ENCODE results near the gene KIAA1671. TPM values are rescaled to one million over a fixed set of nuclear protein-coding genes. Genes with fewer than 3 reads are reported as not detected.

KIAA1671 gene
- total RNA-seq, 2 experiments from 2014 or later, result 25.4 to 27.0 TPM

DNA sequence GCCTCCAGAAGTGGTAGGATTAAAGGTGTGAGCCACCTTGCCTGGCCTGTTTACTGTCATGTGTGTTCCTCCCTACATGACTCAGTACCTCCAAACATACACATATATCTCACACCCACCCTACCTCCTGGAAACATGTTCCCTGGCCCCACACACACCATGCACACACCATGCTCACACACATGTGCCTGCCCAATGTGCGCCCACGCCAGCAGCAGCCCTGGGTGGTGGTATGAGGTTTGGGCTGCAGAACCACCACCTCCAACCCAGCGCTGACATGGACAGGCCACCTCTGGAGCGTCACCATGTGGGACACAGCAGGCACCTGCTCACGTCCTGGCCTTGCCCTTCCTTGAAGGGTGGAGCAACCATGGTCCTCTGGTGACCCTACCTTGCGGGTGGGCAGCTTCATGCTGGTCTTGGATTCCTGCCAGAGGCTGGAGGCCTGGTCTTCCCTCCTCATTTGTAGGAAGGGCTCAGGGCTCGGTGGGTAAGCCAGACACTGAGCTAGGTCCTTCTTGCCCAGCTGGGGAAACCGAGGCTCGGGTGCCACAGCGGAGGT lies 37.9 kb downstream of the KIAA1671 start:
- CTCF ChIA-PET, result interaction anchor here (0.8 to 2.0 kb wide), 2 partner anchors 15 to 43 kb away, joined by 3 to 4 read pairs; no protein-coding TSS in a partner anchor

GRCh38 chr22:24992946-24993345 lies 40.4 kb downstream of the KIAA1671 start:
- no peak overlapping the region for H3K4me3 Mint-ChIP-seq
- POLR2A ChIA-PET, result no interaction called here
- H3K27ac Mint-ChIP-seq, result peak overlapping the region; percentile 91
- H3K9me3 Mint-ChIP-seq, result no peaks in the 10 kb centered on the region
- peaks cover 75% of the 10 kb centered on the region for H3K4me1 Mint-ChIP-seq
- peaks cover 4% of the 10 kb centered on the region for H3K27me3 Mint-ChIP-seq
- CTCF ChIA-PET, result no interaction called here
- no peaks in the 10 kb centered on the region for H3K36me3 Mint-ChIP-seq (ENCODE audit: low read depth)
- no peak for DNase-seq

More for the DNA sequence above, 37.9 kb downstream of the KIAA1671 start:
- Mint-ChIP-seq H3K27me3 (peaks cover 5% of the 10 kb centered on the region), H3K4me1 (peaks cover 74% of the 10 kb centered on the region), H3K36me3 (ENCODE audit: low read depth) (peaks cover 2% of the 10 kb centered on the region), H3K27ac (peak overlapping the region; percentile 14), H3K9me3 (no peaks in the 10 kb centered on the region), H3K4me3 (no peak overlapping the region)
- POLR2A ChIA-PET, result no interaction called here
- no peak for DNase-seq

DNA sequence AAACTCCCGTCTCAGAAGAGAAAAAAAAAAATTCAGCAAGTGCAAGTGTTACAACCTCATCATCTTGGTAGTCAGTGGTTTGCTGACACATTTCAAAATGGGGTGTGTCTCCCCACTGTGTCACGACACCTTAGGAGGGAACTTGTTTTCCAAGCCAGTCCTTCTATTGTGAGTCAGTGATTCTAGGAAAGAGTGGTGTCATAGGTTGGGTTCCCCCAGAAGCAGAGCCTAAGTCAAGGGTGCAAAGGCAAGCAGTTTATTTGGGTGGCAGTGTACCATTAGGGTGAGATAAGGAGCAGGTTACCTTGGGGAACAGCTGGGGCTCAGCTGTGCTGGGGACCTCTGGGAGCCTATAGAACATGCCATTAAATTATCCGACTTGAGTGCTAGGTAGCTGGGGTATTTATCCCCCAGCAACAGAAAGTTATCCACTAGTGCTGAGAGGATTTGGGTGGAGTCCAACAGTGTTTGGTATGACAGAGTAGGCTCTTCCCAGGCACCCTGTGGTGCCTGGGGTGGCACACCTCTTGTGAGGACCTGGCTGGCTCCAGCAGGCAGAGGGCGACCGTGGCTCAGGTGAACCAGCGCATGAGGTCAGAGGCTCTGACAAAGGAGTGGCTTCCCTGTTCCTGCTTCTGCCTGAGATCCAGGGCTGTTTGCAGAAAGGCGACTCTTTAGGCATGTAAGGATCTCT lies 41.7 kb downstream of the KIAA1671 start:
- Mint-ChIP-seq H3K4me1 (peaks cover 65% of the 10 kb centered on the region), H3K27ac (peak overlapping the region; percentile 91), H3K4me3 (peak overlapping the region; percentile 5), H3K36me3 (ENCODE audit: low read depth) (no peaks in the 10 kb centered on the region), H3K9me3 (no peaks in the 10 kb centered on the region), H3K27me3 (peaks cover 4% of the 10 kb centered on the region)
- DNase-seq, result peak; percentile 67
- ChIA-PET POLR2A (no interaction called here), CTCF (interaction anchor here (1.0 to 1.5 kb wide), 2 partner anchors 11 to 60 kb away, joined by 3 to 4 read pairs; no protein-coding TSS in a partner anchor)

GRCh38 chr22:24995649-24996180 lies 43.2 kb downstream of the KIAA1671 start:
- Mint-ChIP-seq H3K4me1 (peaks cover 55% of the 10 kb centered on the region), H3K9me3 (no peaks in the 10 kb centered on the region), H3K36me3 (ENCODE audit: low read depth) (no peaks in the 10 kb centered on the region), H3K27ac (peak overlapping the region; percentile 70), H3K4me3 (no peak overlapping the region), H3K27me3 (peaks cover 4% of the 10 kb centered on the region)
- no peak for DNase-seq
- POLR2A ChIA-PET, result no interaction called here
- CTCF ChIA-PET, result interaction anchor here (1.3 to 1.5 kb wide), 2 partner anchors 13 to 54 kb away, joined by 4 read pairs; no protein-coding TSS in a partner anchor

DNA sequence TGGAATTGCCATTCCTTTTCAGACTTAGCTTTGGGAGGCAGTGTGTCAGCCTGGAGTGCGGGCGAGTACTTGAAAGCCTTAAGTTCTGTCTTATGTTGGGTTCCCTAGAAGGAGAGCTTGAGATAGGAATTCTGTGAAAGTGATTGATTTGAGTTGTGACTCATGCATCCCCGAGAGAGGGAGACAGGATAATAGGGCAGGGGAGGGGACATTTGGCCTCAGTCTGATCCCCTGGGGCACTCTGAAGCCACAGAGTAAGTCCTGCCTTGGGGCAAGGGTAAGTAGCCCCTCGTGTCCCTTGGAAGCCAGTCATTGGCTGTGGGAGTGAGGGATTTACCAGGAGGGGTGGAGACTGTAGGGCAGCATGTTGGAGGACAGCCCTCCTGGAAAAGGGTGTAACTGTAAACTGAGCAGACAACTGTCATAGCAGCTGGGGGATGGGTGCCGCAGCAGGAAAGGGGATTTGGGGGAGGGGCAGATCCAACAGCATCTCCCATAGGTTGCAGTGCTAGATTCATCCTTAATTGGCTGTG lies 44.0 kb downstream of the KIAA1671 start:
- peaks cover 4% of the 10 kb centered on the region for H3K9me3 Mint-ChIP-seq
- H3K4me1 Mint-ChIP-seq, result peaks cover 57% of the 10 kb centered on the region
- ChIA-PET POLR2A (no interaction called here), CTCF (no interaction called here)
- no peak overlapping the region for H3K27ac Mint-ChIP-seq
- DNase-seq, result no peak
- peaks cover 4% of the 10 kb centered on the region for H3K36me3 Mint-ChIP-seq (ENCODE audit: low read depth)
- peaks cover 4% of the 10 kb centered on the region for H3K27me3 Mint-ChIP-seq
- no peak overlapping the region for H3K4me3 Mint-ChIP-seq

GRCh38 chr22:24997023-24997422 lies 44.5 kb downstream of the KIAA1671 start:
- POLR2A ChIA-PET, result no interaction called here

DNA sequence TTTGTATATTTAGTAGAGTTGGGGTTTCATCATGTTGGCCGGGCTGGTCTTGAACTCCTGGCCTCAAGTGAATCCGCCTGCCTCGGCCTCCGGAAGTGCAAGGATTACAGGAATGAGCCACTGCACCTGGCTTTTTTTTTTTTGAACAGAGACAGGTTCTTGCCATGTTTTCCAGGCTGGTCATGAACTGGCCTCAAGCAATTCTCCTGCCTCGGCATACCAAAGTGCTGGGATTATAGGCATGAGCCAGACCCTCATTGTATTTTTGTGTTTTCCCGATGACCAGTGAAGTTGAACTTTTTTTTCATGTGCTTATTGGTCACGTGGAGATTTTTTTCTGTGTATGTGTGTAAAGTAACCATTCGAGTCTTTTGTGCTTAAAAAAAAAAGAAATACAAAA lies 48.2 kb downstream of the KIAA1671 start:
- H3K9me3 Mint-ChIP-seq, result peaks cover 16% of the 10 kb centered on the region
- CTCF ChIA-PET, result no interaction called here
- H3K36me3 Mint-ChIP-seq (ENCODE audit: low read depth), result peaks cover 14% of the 10 kb centered on the region
- peaks cover 40% of the 10 kb centered on the region for H3K4me1 Mint-ChIP-seq
- no peak for DNase-seq
- POLR2A ChIA-PET, result no interaction called here
- no peak overlapping the region for H3K27ac Mint-ChIP-seq
- H3K4me3 Mint-ChIP-seq, result no peak overlapping the region
- peaks cover 4% of the 10 kb centered on the region for H3K27me3 Mint-ChIP-seq

More at GRCh38 chr22:24997023-24997422, 44.5 kb downstream of the KIAA1671 start:
- Mint-ChIP-seq H3K27me3 (peaks cover 4% of the 10 kb centered on the region), H3K4me1 (peaks cover 55% of the 10 kb centered on the region), H3K27ac (no peak overlapping the region), H3K36me3 (ENCODE audit: low read depth) (peaks cover 4% of the 10 kb centered on the region), H3K9me3 (peaks cover 5% of the 10 kb centered on the region), H3K4me3 (no peak overlapping the region)
- CTCF ChIA-PET, result no interaction called here
- DNase-seq, result no peak

DNA sequence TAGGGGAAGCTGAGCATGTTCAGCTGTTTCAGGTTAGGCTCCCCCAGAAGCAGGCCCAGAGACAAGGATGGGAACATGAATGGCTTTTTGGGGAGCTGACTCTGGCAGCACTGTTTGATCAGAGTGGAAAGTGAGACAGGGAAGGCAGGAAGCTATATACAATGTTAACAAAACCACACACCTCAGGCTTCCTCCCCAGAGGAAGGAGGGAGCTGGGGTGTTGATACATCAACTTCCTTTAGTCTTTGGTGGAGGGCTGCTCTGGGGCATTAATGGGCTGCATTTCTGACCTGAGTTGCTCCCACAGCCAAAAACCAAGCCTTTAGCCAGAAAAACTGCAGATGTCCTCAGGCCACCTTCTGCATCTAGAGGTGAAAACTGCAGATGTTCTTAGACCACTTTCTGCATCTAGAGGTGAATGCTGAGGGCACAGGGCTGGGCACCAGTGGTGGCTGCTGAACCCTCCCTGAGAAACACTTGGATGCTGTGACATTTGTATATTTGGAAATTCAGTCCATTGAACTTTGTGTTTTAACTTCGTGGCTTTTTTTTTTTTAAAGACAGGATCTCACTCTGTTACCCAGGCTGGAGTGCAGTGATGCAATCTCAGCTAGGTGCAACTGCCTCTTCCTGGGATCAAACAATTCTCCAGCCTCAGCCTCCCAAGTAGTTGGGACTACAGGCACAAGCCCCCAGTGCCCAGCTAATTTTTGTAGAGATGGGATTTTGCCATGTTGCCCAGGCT lies 49.9 kb downstream of the KIAA1671 start:
- H3K9me3 Mint-ChIP-seq, result peaks cover 16% of the 10 kb centered on the region
- DNase-seq, result peak; percentile 26
- peaks cover 27% of the 10 kb centered on the region for H3K4me1 Mint-ChIP-seq
- H3K27ac Mint-ChIP-seq, result peak overlapping the region; percentile 41
- H3K4me3 Mint-ChIP-seq, result no peak overlapping the region
- H3K27me3 Mint-ChIP-seq, result peaks cover 2% of the 10 kb centered on the region
- peaks cover 14% of the 10 kb centered on the region for H3K36me3 Mint-ChIP-seq (ENCODE audit: low read depth)
- CTCF ChIA-PET, result interaction anchor here (1.5 kb wide), 1 partner anchor 13 kb away, joined by 4 read pairs; no protein-coding TSS in a partner anchor
- POLR2A ChIA-PET, result no interaction called here

DNA sequence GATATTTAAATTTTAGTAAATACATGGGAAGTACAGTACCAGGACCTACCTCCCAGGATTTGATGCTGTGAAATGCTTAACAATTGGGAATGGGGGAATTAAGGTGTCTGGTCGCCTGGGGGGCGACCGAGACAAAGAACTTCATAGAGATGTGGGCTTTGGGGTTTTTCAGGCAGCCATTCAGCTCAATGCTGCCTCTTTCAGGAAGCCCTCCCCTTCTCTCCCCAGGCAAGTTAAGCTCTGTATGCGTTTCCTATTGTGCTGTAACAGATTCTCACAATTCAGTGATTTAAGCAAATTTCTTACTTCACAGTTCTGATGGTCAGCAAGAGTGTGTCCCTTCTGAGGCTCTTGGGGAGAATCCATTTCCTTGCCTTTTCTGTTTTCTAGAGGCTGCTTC lies 53.8 kb downstream of the KIAA1671 start:
- Mint-ChIP-seq H3K36me3 (ENCODE audit: low read depth) (peaks cover 10% of the 10 kb centered on the region), H3K4me1 (peaks cover 20% of the 10 kb centered on the region), H3K9me3 (peaks cover 13% of the 10 kb centered on the region), H3K27me3 (no peaks in the 10 kb centered on the region), H3K27ac (no peak overlapping the region), H3K4me3 (no peak overlapping the region)
- POLR2A ChIA-PET, result no interaction called here
- DNase-seq, result no peak
- CTCF ChIA-PET, result interaction anchor here (1.2 to 1.4 kb wide), 2 partner anchors 16 to 44 kb away, joined by 3 read pairs; no protein-coding TSS in a partner anchor

DNA sequence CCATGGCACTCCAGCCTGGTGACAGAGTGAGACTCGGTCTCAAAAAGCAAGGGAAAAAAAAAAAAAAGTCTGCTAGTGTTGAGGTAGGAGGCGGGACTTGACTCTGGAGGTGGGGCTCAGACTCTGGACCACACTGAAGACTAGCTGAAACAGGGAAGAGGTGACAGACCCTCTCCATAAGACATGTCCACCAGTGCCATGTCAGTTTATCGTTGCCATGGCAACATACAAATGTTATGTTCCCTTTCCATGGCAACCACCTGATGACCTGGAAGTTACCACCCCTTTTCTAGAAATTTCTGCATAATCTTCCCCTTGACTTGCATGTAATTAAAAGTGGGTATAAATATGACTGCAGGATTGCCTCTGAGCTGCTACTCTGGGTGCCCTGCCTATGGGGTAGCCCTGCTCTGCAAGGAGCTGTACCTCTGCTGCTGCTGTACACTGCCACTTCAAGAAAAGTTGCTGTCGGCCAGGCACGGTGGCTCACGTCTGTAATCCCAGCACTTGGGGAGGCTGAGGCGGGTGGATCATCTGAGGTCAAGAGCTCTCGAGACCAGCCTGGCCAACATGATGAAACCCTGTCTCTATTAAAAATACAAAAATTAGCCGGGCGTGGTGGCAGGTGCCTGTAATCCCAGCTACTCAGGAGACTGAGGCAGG lies 55.1 kb downstream of the KIAA1671 start:
- H3K27me3 Mint-ChIP-seq, result no peaks in the 10 kb centered on the region
- ChIA-PET POLR2A (no interaction called here), CTCF (interaction anchor here (0.6 to 1.4 kb wide), 2 partner anchors 15 to 61 kb away, joined by 3 read pairs; no protein-coding TSS in a partner anchor)

DNA sequence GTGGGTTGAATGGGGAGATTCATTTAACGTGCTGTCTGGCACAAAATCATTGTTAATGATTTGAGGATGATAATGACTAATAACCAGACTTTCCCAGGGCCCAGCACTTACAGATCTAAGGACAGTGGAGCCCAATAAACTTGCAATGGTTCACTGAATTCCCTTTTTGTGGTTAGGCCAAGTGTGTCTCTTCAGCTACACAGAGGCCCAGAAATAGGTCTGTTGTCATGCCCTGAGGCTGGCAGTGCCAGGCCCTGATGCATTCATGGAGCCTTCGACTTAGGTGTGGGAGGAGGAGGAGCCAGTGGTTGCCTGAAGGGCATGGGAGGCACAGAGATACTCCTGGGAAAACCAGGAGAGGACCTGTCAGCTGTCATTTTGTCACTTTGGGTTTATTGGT lies 56.1 kb downstream of the KIAA1671 start:
- Mint-ChIP-seq H3K36me3 (ENCODE audit: low read depth) (peaks cover 2% of the 10 kb centered on the region), H3K27me3 (peaks cover 4% of the 10 kb centered on the region), H3K4me3 (no peak overlapping the region), H3K4me1 (peaks cover 9% of the 10 kb centered on the region), H3K9me3 (peaks cover 5% of the 10 kb centered on the region), H3K27ac (no peak overlapping the region)
- DNase-seq, result no peak
- ChIA-PET POLR2A (no interaction called here), CTCF (no interaction called here)

More for the DNA sequence above, 55.1 kb downstream of the KIAA1671 start:
- peaks cover 10% of the 10 kb centered on the region for H3K4me1 Mint-ChIP-seq
- no peak for DNase-seq
- H3K9me3 Mint-ChIP-seq, result peaks cover 6% of the 10 kb centered on the region
- H3K36me3 Mint-ChIP-seq (ENCODE audit: low read depth), result peaks cover 5% of the 10 kb centered on the region
- no peak overlapping the region for H3K27ac Mint-ChIP-seq
- no peak overlapping the region for H3K4me3 Mint-ChIP-seq

- peaks cover 7% of the 10 kb centered on the region for H3K27me3 Mint-ChIP-seq
- ChIA-PET POLR2A (no interaction called here), CTCF (no interaction called here)
- H3K4me3 Mint-ChIP-seq, result no peak overlapping the region
- no peaks in the 10 kb centered on the region for H3K9me3 Mint-ChIP-seq
- no peak overlapping the region for H3K27ac Mint-ChIP-seq
- H3K36me3 Mint-ChIP-seq (ENCODE audit: low read depth), result peaks cover 1% of the 10 kb centered on the region
- no peak for DNase-seq
- H3K4me1 Mint-ChIP-seq, result peaks cover 5% of the 10 kb centered on the region
Observed at GRCh38 chr22:25012741-25013143, 60.2 kb downstream of the KIAA1671 start.

Measured in activated CD4-positive, alpha-beta T cell treated with anti-CD3 and anti-CD28 coated beads, Interleukin-2, amount 10 ng/mL, durations not matched to agents 7 days and 5 days (primary cell).